DMS53 treated with DMSO at 0.1 percent for 48 hours (cell line): ENCODE data around the gene MKKS.
A peak's percentile ranks its signal among the peaks of the same experiment; 100 is the strongest.
"Not testable (repeated sequence)": the region's sequence is repeated elsewhere in the genome, so short reads cannot be mapped to it uniquely, and the experiment has no call there.

Experiments
- DNase-seq: peaks from one replicate; lab custom pipeline; 2025; ENCODE audit not compliant: unreplicated experiment; lab: John Stamatoyannopoulos, UW

MKKS gene

DNA sequence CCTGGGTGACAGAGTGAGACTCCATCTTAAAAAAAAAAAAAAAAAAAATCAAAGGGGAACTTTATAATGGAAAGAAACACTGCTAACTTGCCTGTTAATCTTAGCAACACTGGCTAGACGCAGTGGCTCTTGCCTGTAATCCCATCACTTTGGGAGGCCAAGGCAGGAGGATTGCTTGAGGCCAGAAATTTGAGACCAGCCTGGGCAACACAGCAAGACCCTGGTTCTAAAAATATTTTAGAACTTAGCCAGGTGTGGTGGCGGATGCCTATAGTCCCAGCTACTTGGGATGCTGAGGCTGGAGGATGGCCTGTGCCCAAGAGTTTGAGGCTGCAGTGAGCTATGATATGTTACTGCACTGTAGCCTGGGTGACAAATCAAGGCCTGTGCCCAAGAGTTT lies 16.8 kb downstream of the MKKS start:
- DNase-seq, result not testable (repeated sequence)

DNA sequence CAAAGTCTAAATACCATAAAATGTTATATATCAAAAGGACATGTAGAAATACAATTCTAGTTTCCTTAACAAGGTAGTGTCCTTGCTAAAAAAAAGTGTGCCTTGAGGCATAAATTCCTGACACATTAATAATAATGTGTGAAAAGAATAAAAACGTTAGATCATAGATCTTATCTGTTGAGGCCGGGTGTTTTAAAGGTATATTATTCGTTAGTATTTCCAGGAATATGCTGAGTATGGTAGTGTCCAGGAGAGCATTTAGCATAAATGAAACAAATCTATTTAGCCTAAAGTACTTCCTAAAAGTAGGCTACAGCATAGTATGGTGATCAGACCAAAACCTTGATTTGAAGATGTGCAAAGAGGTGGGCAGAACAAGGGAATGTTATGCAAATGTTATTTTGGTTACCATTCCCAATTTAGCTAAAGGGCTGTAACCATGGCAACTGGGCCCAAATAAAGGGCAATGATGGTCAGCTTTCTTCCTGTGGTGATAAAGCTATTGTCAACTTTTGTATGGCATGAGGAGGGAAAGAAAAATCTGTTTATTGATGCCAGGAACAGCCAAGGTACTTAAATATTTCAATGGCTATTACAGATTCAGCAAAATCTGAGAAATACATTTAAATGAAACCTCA lies 18.9 kb downstream of the MKKS start:
- DNase-seq, result no peak

GRCh38 chr20:10412591-10413408 lies 21.2 kb downstream of the MKKS start:
- peak; percentile 4 for DNase-seq

GRCh38 chr20:10411673-10412072 lies 22.3 kb downstream of the MKKS start:
- no peak for DNase-seq

DNA sequence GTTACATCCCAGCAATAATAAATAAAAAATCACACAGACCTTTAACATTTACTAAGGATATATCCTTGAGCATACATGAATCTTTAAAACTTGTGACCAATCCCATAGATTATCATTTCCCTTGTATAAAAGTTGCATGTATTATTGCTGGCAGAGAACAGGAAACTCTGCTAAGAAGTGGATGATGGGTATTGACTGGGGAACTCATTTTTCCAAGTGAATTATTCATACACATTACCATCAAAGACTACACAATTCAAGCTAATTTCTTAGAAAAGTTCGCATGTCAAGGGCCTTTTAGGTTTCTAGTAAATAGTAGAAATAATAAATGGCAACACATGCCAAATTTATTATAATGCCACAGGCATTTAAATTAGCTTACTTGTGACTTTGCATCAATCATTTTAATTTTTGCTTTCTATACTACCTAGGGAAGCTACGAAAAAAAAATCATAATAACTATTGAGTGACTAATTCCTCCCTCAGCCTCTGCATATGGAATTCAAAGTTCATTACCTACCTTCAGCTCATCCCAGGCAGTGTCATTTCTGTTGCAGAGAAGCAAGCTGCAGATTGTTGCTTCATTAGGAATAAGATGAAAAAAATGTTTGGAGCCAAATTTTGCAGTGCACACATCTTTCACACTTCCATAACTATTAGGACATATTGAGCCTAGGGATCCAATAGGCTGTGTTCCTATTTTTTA lies 25.8 kb downstream of the MKKS start:
- DNase-seq, result no peak

- DNase-seq, result no peak
Observed at GRCh38 chr20:10404959-10405530, 29.0 kb downstream of the MKKS start.

- DNase-seq, result no peak
Observed at GRCh38 chr20:10404023-10404628, 29.9 kb downstream of the MKKS start.

- no peak for DNase-seq
Observed at GRCh38 chr20:10402938-10403608, 30.9 kb downstream of the MKKS start.

DNA sequence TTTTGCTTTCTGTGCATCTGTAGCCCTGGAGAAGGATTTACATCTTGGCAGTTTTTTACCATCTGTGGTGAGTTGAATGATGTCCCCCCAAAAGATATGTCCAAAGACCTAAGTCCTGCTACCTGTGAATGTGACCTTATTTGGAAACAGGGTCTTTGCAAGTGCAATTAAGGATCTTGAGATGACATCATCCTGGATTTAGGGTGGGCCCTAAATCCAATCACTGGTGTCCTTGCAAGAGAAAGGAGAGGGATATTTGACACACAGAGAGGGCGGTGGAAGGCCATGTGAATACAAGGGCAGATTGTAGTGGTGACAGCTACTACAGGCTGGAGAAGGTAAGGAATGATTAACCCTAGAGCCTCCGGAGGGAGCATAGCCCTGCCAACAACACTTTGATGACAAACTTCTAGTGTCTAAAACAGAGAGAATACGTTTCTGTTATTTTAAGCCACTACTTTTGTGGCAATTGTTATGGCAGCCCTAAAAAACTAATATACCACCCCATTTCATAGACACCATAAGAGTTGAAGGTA lies 35.1 kb downstream of the MKKS start:
- DNase-seq, result no peak

DNA sequence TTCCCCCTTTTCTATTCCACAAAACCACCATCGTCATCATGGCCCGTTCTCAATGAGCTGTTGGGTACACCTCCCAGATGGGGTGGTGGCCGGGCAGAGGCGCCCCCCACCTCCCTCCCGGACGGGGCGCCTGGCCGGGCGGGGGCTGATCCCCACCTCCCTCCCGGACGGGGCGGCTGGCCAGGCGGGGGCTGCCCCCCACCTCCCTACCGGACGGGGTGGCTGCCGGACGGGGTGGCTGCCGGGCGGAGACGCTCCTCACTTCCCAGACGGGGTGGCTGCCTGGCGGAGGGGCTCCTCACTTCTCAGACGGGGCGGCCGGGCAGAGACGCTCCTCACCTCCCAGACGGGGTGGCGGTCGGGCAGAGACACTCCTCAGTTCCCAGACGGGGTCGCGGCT lies 39.3 kb downstream of the MKKS start:
- not testable (repeated sequence) for DNase-seq

DNA sequence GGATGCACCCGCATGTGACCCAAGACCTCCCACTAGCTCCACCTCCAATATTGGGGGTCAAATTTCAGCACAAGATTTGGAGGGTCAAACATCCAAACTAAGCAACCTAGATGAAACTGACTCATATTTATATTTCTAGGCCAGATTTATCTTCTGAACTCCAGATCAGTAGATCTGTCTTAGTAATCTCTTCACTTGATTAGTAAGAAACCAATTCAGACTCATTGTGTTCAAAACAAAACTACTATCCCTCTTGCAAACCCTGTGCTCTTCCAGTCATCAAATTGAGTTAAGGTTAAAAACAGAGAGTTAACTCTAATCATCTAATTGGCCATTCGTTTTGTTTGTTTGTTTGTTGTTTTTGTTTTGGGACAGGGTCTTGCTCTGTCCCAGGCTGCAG lies 43.3 kb downstream of the MKKS start:
- DNase-seq, result no peak

DNA sequence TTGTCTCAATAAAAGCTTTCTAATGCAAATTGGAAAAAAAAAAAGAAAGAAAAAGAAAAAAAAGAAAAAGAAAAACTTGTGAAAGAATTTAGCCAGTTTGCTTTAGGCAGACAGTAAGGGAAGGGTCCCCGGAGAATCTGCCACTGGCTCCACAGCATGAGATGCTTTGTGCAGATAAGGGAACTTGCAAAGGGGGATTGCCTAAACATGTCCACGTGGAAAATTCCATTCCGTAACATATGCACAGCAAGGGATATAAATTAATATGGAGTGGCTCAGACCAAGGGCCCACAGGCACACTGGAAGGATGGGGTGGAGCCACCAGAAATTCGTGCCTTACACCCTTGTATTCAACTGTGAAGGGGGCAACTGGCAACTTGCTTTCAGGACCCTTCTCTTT lies 45.4 kb downstream of the MKKS start:
- DNase-seq, result no peak

DNA sequence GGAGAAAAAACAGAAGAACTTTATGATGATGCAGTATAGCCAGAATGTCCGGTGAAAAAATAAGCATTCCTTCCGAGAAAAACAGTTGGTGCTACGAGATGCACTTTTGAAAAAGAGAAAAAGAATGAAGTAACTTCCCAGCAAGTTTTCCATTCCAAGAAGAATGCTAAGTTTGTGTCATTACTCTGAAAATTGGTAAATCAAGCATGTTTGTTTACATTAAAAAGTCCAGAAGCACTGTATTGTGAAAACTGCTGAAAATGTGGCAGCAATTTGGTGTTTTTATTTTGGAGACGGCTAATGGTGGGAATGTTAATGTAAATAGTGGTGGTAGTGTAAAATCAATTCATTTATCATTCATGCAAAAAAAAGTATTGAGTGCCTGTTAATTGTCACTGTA lies 46.3 kb downstream of the MKKS start:
- DNase-seq, result no peak

GRCh38 chr20:10385850-10386544 lies 48.0 kb downstream of the MKKS start:
- DNase-seq, result no peak

GRCh38 chr20:10381477-10381876 lies 52.5 kb downstream of the MKKS start:
- no peak for DNase-seq

DNA sequence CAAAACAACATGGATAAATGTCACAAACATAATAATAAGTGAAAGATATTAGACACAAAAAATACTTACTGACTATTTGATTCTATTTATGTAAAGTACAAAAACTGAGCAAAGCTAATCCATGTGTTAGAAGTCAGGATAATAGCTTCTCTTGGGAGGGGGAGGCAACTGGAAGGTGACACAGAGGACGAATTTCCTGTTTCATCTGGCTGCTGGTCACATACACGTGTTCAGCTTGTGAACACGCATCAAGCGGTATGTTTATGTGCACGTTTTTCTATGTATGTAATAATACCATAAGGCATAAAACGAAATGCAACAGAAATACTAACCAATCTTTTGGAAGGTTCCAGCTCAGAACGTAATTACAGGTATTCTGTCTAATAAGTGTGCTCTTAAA lies 54.3 kb downstream of the MKKS start:
- DNase-seq, result no peak

DNA sequence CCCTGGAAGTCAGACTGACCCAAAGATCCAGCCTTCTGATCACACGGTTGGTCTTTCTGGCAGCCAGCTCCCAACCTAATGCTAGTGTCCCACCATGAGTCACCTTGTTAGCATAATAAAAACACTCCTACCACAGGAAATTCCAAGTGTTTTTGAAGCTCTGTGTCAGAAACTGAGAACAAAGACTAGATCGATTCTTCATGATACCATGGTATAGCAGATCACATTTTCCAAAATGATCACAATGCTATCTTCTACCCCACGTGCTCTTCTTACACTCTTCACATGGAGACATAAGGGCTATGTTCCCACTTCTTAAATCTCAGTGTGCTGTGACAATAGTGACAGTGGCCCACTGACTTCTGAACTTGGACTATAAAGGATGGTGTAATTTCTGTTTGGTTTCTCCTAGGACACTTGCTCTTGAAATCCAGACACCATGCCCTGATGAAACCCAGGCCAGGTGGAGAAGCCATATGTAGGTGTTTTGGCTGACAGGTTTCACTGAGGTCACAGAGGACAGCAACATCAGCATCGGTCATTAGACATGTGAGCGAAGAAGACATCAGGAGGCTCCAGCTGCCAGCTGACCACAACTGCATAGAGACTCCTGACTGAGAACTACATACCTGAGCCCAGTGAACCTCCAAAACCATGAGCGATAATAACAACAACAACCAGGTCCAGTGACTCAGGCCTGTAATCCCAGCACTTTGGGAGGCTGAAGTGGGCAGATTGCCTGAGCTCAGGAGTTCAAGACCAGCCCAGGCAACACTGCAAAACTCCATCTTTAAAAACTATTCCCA lies 57.5 kb downstream of the MKKS start:
- DNase-seq, result no peak

- no peak for DNase-seq
Observed at GRCh38 chr20:10375191-10375590, 58.8 kb downstream of the MKKS start.

GRCh38 chr20:10374036-10374435 lies 60.0 kb downstream of the MKKS start:
- DNase-seq, result no peak
